Endothelial cell of umbilical vein (primary cell): ENCODE data around the gene PCDHB13.
"Not testable (repeated sequence)": the region's sequence is repeated elsewhere in the genome, so short reads cannot be mapped to it uniquely, and the experiment has no call there.

Experiments
- EZH2 ChIP-seq: IDR thresholded peaks from 2 replicates; pipeline ENCODE4 v1.6.1; 2012; ENCODE audit warnings: borderline replicate concordance, low read depth, mild to moderate bottlenecking, moderate library complexity, low read length, inconsistent platforms; ENCODE audit not compliant: severe bottlenecking
- TF ChIP-seq, protein P1 (sequence below): IDR thresholded peaks from 2 replicates; pipeline ENCODE4 v1.6.1; 2011; ENCODE audit not compliant: insufficient read depth, insufficient read length
- TF ChIP-seq, protein P2 (sequence below), 2 donors: IDR thresholded peaks; 1 replicate in 1 of 2; 2 replicates in 1 of 2; pipeline ENCODE4 v1.5.1; 2011; ENCODE audit warnings: low read length in 2 of 2, mild to moderate bottlenecking in 2 of 2, moderate library complexity in 2 of 2, control low read depth in 1 of 2, inconsistent platforms in 1 of 2, low read depth in 1 of 2; ENCODE audit not compliant: insufficient read depth in 1 of 2; ENCODE audit errors: extremely low read depth in 1 of 2

DNA sequence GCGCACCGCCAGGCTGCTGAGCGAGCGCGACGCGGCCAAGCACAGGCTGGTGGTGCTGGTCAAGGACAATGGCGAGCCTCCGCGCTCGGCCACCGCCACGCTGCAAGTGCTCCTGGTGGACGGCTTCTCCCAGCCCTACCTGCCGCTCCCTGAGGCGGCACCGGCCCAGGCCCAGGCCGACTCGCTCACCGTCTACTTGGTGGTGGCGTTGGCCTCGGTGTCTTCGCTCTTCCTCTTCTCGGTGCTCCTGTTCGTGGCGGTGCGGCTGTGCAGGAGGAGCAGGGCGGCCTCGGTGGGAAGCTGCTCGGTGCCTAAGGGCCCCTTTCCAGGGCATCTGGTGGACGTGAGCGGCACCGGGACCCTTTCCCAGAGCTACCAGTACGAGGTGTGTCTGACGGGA, 12.1 kb upstream of the PCDHB13 start:
- TF ChIP-seq, protein P1, sequence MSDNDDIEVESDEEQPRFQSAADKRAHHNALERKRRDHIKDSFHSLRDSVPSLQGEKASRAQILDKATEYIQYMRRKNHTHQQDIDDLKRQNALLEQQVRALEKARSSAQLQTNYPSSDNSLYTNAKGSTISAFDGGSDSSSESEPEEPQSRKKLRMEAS = not testable (repeated sequence)
- TF ChIP-seq, protein P2, sequence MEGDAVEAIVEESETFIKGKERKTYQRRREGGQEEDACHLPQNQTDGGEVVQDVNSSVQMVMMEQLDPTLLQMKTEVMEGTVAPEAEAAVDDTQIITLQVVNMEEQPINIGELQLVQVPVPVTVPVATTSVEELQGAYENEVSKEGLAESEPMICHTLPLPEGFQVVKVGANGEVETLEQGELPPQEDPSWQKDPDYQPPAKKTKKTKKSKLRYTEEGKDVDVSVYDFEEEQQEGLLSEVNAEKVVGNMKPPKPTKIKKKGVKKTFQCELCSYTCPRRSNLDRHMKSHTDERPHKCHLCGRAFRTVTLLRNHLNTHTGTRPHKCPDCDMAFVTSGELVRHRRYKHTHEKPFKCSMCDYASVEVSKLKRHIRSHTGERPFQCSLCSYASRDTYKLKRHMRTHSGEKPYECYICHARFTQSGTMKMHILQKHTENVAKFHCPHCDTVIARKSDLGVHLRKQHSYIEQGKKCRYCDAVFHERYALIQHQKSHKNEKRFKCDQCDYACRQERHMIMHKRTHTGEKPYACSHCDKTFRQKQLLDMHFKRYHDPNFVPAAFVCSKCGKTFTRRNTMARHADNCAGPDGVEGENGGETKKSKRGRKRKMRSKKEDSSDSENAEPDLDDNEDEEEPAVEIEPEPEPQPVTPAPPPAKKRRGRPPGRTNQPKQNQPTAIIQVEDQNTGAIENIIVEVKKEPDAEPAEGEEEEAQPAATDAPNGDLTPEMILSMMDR (IDR thresholded peaks at IDR 0.05; ENCODE audit: extremely low read depth in 1 of 2, insufficient read depth in 1 of 2, low read depth in 1 of 2, low read length in 2 of 2) = not testable (repeated sequence)
- not testable (repeated sequence) for TF ChIP-seq EZH2
